ENCODE data around the gene TMPRSS3. TPM values are rescaled to one million over a fixed set of nuclear protein-coding genes. Genes with fewer than 3 reads are reported as not detected.

TMPRSS3 gene
- total RNA-seq, 1 experiment from 2014 or later: not detected

DNA sequence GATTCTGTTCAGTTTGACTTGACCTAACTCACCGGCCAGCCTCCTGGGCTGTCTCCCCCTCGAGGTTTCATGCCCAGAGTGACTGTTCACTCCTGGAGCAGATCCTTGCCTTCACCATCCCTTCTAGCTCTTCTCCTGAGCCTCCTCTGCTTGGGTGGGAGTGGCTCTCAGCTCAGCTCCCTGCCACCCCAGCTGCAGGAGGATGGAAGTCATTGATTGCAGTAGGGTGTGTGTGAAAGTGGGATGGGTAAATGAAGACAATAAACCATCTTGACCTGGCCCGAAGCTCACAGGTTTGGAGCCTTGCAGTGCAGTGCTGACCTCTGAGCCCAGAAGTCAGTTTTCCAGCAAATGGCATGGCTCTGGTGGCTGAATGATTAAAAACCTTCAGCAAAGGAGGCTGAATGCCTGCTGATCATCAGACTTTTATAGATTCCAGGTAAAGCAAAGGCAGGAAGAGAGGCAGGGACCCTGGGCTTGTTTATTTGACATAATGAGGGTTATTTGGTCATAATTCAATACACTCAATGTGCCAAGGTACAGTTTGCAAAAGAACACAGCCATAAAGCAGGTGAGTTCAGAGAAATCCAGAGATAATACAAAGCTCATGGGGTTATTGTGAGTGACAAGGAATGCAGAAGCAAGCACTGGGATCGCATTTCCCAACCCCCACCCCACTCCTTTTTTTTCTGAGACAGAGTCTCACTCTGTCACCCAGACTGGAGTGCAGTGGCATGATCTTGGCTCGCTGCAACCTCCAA, 63.1 kb downstream of the TMPRSS3 start:
- in situ Hi-C loops (cut with HindIII; ENCODE audit: low pct_unique_long_range_greater_than_20kb, low sequenced_read_pairs): no loop called here
- no peak for DNase-seq (ENCODE audit: low read depth)

GRCh38 chr21:42331660-42332059, 64.2 kb downstream of the TMPRSS3 start:
- no peak for DNase-seq (ENCODE audit: low read depth)
- in situ Hi-C loops (cut with HindIII; ENCODE audit: low pct_unique_long_range_greater_than_20kb, low sequenced_read_pairs): no loop called here

- DNase-seq (ENCODE audit: low read depth): no peak
Measured at GRCh38 chr21:42330380-42331371, 65.2 kb downstream of the TMPRSS3 start.

DNA sequence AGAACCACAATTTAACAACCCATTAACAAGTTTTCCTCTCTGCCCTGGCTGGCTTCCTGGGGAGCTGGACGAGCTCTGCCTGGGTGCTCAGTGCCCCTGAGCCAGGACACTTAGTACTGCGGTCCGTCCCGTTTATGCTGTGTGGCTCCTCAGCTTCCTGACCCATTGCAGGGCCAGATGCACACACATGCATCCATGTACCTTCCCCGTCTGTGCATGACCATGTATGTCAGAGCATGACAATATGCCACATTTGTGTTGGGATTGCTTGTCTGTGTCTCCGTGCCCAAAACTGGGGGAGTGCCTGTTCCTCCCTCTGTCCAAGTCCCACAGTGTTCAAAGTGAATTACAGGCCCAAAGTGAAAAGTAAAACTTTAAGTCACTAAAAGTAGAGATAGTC, 71.0 kb downstream of the TMPRSS3 start:
- in situ Hi-C loops (cut with HindIII; ENCODE audit: low pct_unique_long_range_greater_than_20kb, low sequenced_read_pairs): no loop called here
- no peak for DNase-seq (ENCODE audit: low read depth)

More at GRCh38 chr21:42330380-42331371, 65.2 kb downstream of the TMPRSS3 start:
- in situ Hi-C loops (cut with HindIII; ENCODE audit: low pct_unique_long_range_greater_than_20kb, low sequenced_read_pairs): no loop called here

Other genes with a start within 250 kb of the TMPRSS3 start
- 4.6 and 10.3 TPM in 2 replicates for gene ABCG1, start 176.9 kb downstream of the TMPRSS3 start, total RNA-seq (2014; rRNA removed; shearing (Covaris generic); ENCODE audit: low replicate concordance)
- not detected in 2 replicates for gene TFF3, start 80.6 kb downstream of the TMPRSS3 start, total RNA-seq (2014; rRNA removed; shearing (Covaris generic); ENCODE audit: low replicate concordance)
- gene TFF2, start 45.1 kb downstream of the TMPRSS3 start, total RNA-seq (2014; rRNA removed; shearing (Covaris generic); ENCODE audit: low replicate concordance): not detected in 2 replicates
- gene TFF1, start 29.5 kb downstream of the TMPRSS3 start, total RNA-seq (2014; rRNA removed; shearing (Covaris generic); ENCODE audit: low replicate concordance): not detected in 2 replicates
- gene UBASH3A, start 7.8 kb upstream of the TMPRSS3 start, total RNA-seq (2014; rRNA removed; shearing (Covaris generic); ENCODE audit: low replicate concordance): not detected in 2 replicates
- 0.32 and 2.6 TPM in 2 replicates for gene RSPH1, start 100.2 kb upstream of the TMPRSS3 start, total RNA-seq (2014; rRNA removed; shearing (Covaris generic); ENCODE audit: low replicate concordance)
- 39.8 and 101 TPM in 2 replicates for gene SLC37A1, start 117.8 kb upstream of the TMPRSS3 start, total RNA-seq (2014; rRNA removed; shearing (Covaris generic); ENCODE audit: low replicate concordance)